OCI-M2 (cell line): ENCODE data around the gene GNRH2.
"Not testable (repeated sequence)": the region's sequence is repeated elsewhere in the genome, so short reads cannot be mapped to it uniquely, and the experiment has no call there.

ENCODE experiments used
- DNase-seq: peaks from one replicate; lab custom pipeline; 2025; ENCODE audit not compliant: unreplicated experiment; lab: John Stamatoyannopoulos, UW

GNRH2 gene, protein sequence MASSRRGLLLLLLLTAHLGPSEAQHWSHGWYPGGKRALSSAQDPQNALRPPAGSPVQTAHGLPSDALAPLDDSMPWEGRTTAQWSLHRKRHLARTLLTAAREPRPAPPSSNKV

DNA sequence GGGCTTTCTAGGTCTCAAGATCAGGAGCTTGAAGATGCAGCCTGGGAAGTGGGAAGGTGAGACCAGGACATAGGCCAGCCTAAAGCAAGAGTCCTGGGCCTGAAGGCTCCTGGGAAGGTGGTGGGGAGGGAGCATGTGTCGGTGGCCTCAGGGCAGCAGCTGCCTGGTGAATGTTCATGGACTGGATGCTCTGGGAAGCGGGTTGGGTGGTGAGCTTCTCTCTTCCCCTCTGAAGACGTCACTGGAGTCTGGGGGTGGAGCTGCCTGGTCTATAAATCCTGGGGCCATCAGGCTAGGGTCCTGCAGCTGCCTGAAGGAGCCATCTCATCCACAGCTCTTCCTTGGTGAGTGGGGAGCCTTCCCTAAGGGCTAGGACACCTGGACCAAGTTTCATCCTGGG is at the start of gene GNRH2:
Gene GNRH2 (plus strand): TSS at position 301 of the 400 bp plus-strand sequence. CDS start 793 bp downstream, outside the sequence.
- DNase-seq: no peak

DNA sequence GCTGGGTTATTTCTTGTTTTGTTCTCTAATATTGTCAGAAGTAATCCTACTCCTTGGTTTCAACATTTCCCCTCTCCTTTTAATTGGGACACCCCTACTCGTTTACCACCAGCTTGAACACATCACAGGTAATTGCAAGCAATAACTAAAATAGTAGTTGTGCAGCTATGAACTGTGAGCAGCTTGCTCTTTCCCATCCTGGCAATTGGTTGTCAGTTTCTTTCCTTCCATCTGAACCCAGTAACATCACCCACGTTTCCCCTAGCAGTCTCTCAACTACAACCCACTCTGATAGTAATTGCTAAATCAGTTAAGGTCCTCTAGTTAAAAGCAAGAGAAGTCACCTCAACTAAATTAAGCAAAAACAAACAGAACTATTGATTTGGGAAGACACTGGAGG is 47.6 kb upstream of the GNRH2 start:
- DNase-seq: no peak

GRCh38 chr20:2998728-2999127 is 44.7 kb upstream of the GNRH2 start:
- no peak for DNase-seq

DNA sequence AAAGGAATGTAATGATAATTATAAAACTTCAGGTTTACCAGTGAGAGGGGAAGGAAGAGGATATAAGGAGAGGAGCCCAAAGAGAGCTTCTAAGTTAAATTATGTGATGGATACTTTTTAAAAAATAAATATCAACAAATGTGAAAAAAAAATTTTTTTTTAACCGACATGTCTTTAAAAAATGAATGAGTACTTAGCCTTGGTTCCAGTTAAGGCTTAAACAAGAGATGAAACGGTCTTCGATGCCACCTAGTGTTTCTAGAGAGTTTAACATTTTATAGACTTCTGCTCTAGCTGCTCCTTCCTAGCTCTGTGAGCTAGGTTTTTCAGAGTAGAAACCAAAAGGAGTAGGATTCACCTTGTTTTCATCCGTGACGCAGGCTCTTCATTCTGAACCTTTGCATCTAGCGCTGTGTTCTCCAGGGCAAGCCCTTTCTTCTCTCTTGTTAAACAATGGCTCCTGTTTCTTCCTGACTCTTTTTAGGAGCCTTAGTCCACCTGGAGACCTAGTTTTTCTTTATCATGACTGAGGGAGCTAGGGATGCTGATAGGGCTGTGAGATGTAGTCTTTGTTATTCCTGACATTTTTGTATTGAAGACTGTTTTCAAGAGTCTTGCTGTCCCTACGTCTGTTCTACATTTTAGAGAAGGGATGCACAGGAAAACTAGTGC is 42.4 kb upstream of the GNRH2 start:
- peak; percentile 3 for DNase-seq

DNA sequence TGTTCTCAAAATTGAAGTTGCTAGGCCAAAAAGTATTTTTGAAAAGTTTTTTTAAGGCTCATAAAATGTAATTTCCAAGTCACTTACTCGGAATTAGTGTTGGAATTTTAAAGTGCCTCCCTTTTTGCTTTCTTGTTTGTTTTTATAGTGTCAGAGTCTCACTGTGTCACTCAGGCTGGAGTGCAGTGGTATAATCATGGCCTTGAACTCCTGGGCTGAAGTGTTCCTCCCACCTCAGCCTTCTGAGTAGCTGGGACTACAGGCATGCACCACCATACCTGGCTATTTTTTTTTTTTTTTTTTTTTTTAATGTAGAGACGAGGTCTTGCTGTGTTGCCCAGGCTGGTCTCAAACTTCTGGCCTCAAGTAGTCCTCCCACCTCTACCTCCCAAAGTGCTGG is 40.0 kb upstream of the GNRH2 start:
- DNase-seq: no peak

DNA sequence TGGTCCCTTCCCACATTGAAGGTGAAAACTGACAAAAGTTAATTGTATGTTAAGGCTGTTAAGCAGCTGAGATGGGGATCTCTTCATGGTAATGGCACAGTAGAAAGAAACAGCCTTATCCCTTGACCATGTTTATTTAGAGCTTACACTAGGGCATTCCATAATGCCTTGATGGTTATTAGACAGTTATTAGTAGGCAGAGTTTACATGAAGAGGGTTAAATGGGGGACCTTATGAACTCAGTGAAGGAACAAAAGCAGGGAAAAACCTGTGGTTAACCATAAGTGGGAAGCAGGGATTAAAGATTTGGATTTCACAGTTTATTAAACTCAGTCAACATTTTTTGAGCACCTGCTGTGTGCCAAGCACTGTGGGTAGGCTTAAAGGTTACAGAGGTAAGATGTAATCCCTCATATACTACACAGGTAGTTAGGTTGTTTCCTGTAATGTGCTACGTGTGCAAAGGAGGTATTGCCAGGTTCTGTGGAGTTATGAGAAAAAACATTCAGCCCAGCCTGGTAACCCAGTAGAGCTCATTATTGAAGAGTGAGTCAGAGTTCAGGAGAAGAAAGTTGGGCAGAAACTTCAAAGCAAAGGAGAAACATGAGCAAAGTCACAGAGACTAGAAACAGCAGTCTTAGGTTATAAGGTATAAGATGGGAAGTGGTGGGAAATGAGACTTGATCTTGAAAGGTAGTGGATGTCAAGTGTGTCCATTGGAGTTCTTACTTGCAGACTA is 32.3 kb upstream of the GNRH2 start:
- no peak for DNase-seq

- no peak for DNase-seq
Measured at GRCh38 chr20:3011752-3012151, 31.7 kb upstream of the GNRH2 start.

DNA sequence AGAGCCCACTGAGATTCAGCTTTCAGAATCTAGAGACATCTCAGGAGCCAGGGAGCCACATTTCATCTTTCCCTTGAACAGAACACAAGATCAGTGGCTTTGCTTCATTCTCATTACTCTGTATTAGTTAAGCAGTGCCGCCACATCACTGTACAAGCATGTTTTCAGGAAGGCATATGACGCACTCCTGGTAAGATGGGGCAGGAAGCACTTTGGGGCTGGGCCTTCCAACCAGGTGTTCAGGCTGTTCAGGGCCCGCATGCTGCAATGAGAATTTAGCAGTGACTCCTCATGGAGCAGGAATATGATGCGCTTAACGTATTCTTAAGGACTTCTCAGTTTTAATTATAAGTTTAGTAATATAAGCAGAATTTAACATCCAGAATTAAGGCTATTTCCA is 29.7 kb upstream of the GNRH2 start:
- no peak for DNase-seq

GRCh38 chr20:3014179-3014578 is 29.2 kb upstream of the GNRH2 start:
- no peak for DNase-seq

DNA sequence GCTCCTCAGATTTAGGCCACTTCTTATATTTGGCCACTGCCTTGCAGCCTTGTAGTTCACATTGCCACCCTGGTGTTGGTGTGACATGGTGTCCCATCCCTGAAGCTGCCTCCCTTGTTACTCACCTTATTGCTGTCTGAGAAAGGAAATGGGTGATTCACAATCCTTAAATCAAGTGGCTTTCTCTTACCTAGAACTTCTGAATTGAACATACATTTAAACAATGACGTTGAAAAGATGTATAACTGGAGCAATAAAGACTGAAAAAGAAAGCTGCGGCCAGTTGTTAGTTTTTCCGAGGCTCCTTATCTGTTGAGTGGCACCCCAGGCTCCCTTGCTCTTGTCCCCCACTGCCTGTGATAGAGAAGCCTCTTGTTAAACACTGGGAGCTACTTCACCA is 28.8 kb upstream of the GNRH2 start:
- DNase-seq: no peak

GRCh38 chr20:3015302-3015701 is 28.1 kb upstream of the GNRH2 start:
- not testable (repeated sequence) for DNase-seq

- DNase-seq: no peak
Measured at GRCh38 chr20:3021327-3021726, 22.1 kb upstream of the GNRH2 start.

- no peak for DNase-seq
Measured at GRCh38 chr20:3021777-3022176, 21.6 kb upstream of the GNRH2 start.

GRCh38 chr20:3022559-3023490 is 20.6 kb upstream of the GNRH2 start:
- not testable (repeated sequence) for DNase-seq

DNA sequence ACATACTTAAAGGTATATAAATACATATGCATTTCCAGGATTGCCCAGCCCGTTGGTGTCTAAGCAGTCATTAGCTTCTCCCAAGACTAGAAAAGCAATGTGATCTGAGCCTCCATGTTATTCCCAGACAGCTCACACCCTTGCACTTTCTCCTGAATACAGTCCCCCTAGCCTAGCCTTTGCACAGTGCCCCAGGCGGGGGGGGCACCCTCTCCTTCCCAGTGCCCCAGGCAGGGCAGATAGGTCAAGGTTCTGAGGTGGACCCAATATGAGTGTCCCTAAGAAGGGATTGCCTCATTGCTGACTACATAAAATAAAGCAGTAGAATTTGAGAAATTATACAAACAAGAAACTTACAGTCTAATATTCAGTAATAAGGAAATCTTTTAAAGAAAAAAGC is 15.4 kb upstream of the GNRH2 start:
- no peak for DNase-seq

GRCh38 chr20:3031524-3032147 is 11.8 kb upstream of the GNRH2 start:
- no peak for DNase-seq

- no peak for DNase-seq
Measured at GRCh38 chr20:3032624-3033023, 10.8 kb upstream of the GNRH2 start.

- DNase-seq: no peak
Measured at GRCh38 chr20:3037654-3038053, 5.8 kb upstream of the GNRH2 start.

GRCh38 chr20:3038454-3038853 is 5.0 kb upstream of the GNRH2 start:
- no peak for DNase-seq

DNA sequence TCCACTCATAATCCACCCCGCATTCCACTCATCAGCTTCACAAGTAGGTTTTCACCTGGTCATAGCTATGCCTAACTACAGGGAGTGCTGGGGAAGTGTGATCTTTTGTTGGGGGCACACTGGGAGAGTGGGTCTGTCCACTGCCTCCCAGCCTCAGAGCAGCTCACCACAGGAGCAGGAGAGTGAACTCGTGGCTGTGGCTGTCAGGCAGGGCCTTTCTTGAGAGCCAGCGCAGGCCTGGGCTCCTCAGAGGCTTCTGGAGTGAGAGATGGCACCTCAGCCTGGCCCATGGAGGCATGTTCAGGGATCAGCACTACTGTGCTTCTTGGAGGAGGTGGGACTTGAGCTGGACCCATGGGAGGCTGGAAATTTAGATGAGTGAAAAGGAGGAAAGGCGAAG is 4.0 kb upstream of the GNRH2 start:
- no peak for DNase-seq

GRCh38 chr20:3040086-3040485 is 3.3 kb upstream of the GNRH2 start:
- no peak for DNase-seq
